Kidney epithelial cell (primary cell): ENCODE measurements around the gene OTUD7B. TPM values are rescaled to one million over a fixed set of nuclear protein-coding genes. Genes with fewer than 3 reads are reported as not detected.

Experiments used
- DNase-seq: peaks from one replicate; pipeline ENCODE4 v3.0.0-alpha.2; 2010; ENCODE audit warnings: low read depth
- H3K27me3 ChIP-seq: 2 replicates; pipeline ENCODE4 v1.6.0; 2011; ENCODE audit warnings: low read length; ENCODE audit not compliant: control insufficient read depth, insufficient read depth
- H3K36me3 ChIP-seq: 2 replicates; pipeline ENCODE4 v1.5.1; 2011; ENCODE audit warnings: low read length; ENCODE audit not compliant: control insufficient read depth, insufficient read depth
- H3K4me3 ChIP-seq: 2 replicates; pipeline ENCODE4 v1.5.1; 2011; ENCODE audit warnings: low read depth, mild to moderate bottlenecking, control low read depth, low read length
- CTCF ChIP-seq: IDR thresholded peaks from 2 replicates; pipeline ENCODE4 v1.5.1; 2011; ENCODE audit warnings: mild to moderate bottlenecking, moderate library complexity, low read length, control low read depth, inconsistent platforms; ENCODE audit not compliant: insufficient read depth, poor library complexity, severe bottlenecking
- total RNA-seq: library from RNA; depleted of rRNA; stranded (reverse); fragments of >200 nt; gene quantifications from 2 replicates; pipeline ENCODE4 v1.2.3, GENCODE V29; 2015

The OTUD7B gene
- total RNA-seq, 1 donor from 2014 or later, result 14.7 TPM

DNA sequence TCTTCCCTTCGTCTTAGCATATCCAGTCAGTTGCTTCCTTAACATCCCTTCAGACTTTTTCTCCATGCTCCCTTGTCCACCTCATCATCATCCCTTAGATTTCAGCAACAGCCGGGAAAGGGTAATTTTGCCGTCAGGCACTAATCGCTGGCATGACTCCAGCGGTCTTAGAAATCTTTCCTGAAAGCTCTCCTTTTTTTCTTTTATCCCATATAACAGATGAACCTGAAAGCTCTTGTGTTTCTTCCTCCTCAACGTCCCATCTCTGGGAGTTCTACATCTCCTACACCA is 121.6 kb downstream of the OTUD7B start:
- DNase-seq, result no peak
- TF ChIP-seq CTCF, result no peak
- peak overlapping the region; percentile 41 for H3K4me3 ChIP-seq

GRCh38 chr1:149888247-149888998 is 122.1 kb downstream of the OTUD7B start:
- Histone ChIP-seq H3K27me3 (no peaks in the 10 kb centered on the region), H3K36me3 (no peaks in the 10 kb centered on the region), H3K4me3 (peak overlapping the region; percentile 41)
- no peak for DNase-seq
- peak; percentile 70 for TF ChIP-seq CTCF

More for the DNA sequence above, 121.6 kb downstream of the OTUD7B start:
- no peaks in the 10 kb centered on the region for H3K27me3 ChIP-seq
- H3K36me3 ChIP-seq, result no peaks in the 10 kb centered on the region

Other genes starting within 250 kb of the OTUD7B start
- not detected in 2 replicates for gene FCGR1A, start 228.0 kb downstream of the OTUD7B start, total RNA-seq
- gene BOLA1, start 111.2 kb downstream of the OTUD7B start, total RNA-seq, result 17.7 and 27.9 TPM in 2 replicates
- gene SV2A, start 92.9 kb downstream of the OTUD7B start, total RNA-seq, result 13.2 and 14.1 TPM in 2 replicates
- 33.1 and 42.2 TPM in 2 replicates for gene SF3B4, start 82.9 kb downstream of the OTUD7B start, total RNA-seq
- gene MTMR11, start 73.8 kb downstream of the OTUD7B start, total RNA-seq, result 14.1 and 27.9 TPM in 2 replicates
- 23.6 and 23.9 TPM in 2 replicates for gene VPS45, start 57.0 kb upstream of the OTUD7B start, total RNA-seq
- 82.0 and 113 TPM in 2 replicates for gene PLEKHO1, start 139.2 kb upstream of the OTUD7B start, total RNA-seq
- 16.7 and 16.8 TPM in 2 replicates for gene ANP32E, start 225.4 kb upstream of the OTUD7B start, total RNA-seq
- not detected in 2 replicates for gene CA14, start 247.0 kb upstream of the OTUD7B start, total RNA-seq